CD14-positive monocyte (primary cell): ENCODE results near the gene CCR4. TPM values are rescaled to one million over a fixed set of nuclear protein-coding genes. Genes with fewer than 3 reads are reported as not detected.
A peak's percentile ranks its signal among the peaks of the same experiment; 100 is the strongest.
"Not testable (repeated sequence)": the region's sequence is repeated elsewhere in the genome, so short reads cannot be mapped to it uniquely, and the experiment has no call there.

Experiments
- DNase-seq, 3 donors: peaks; one replicate each; pipeline ENCODE4 v3.0.0-alpha.2; 2011 to 2022
- H2AFZ ChIP-seq: 2 replicates; pipeline ENCODE4 v1.6.0; 2012; ENCODE audit warnings: mild to moderate bottlenecking, low read depth, low read length, inconsistent platforms; ENCODE audit not compliant: insufficient read depth, poor library complexity, severe bottlenecking
- H3K27ac ChIP-seq, 2 donors: 1 replicate in 1 of 2; 2 replicates in 1 of 2; pipeline ENCODE4 v1.5.1; 2012 to 2013; ENCODE audit warnings: low read length in 2 of 2, control low read depth in 1 of 2, inconsistent platforms in 1 of 2, low read depth in 1 of 2, mild to moderate bottlenecking in 1 of 2
- H3K27me3 ChIP-seq, 2 donors: one replicate each; pipeline versions ENCODE4 v1.6.0 to v1.6.1; 2011 to 2013; ENCODE audit warnings: low read length in 2 of 2; ENCODE audit not compliant: control insufficient read depth in 2 of 2, insufficient read depth in 2 of 2
- H3K36me3 ChIP-seq, 2 donors: replicated peaks in 1 of 2; 1 replicate in 1 of 2; 2 replicates in 1 of 2; pipeline versions ENCODE4 v1.5.1 to v1.6.1; 2012 to 2013; ENCODE audit warnings: low read length in 2 of 2, control low read depth in 1 of 2, inconsistent platforms in 1 of 2, mild to moderate bottlenecking in 1 of 2; ENCODE audit not compliant: insufficient read depth in 2 of 2, control insufficient read depth in 1 of 2
- H3K4me1 ChIP-seq, 2 donors: 1 replicate in 1 of 2; 2 replicates in 1 of 2; pipeline versions ENCODE4 v1.5.1 to v1.6.1; 2012 to 2013; ENCODE audit warnings: low read length in 2 of 2, control low read depth in 1 of 2, inconsistent platforms in 1 of 2, mild to moderate bottlenecking in 1 of 2, moderate library complexity in 1 of 2; ENCODE audit not compliant: insufficient read depth in 2 of 2, control insufficient read depth in 1 of 2
- H3K4me2 ChIP-seq: replicated peaks from 2 replicates; pipeline ENCODE3; 2012; ENCODE audit warnings: low read length, moderate library complexity, mild to moderate bottlenecking; ENCODE audit not compliant: poor library complexity, severe bottlenecking; ENCODE audit errors: extremely low read depth
- H3K4me3 ChIP-seq, 3 experiments: fragments of 200-600 bp in 1 of 3; sonication (generic) in 1 of 3; replicated peaks in 1 of 3; 1 replicate in 2 of 3; 2 replicates in 1 of 3; pipeline ENCODE4 v1.5.1; 2011 to 2013; ENCODE audit warnings: low read length in 3 of 3, mild to moderate bottlenecking in 3 of 3, control low read depth in 2 of 3, low read depth in 2 of 3, inconsistent platforms in 1 of 3, moderate library complexity in 1 of 3
- H3K79me2 ChIP-seq: 2 replicates; pipeline ENCODE4 v1.6.0; 2012; ENCODE audit warnings: mild to moderate bottlenecking, control low read depth, inconsistent platforms, low read length, moderate library complexity; ENCODE audit not compliant: insufficient read depth
- H3K9ac ChIP-seq: 2 replicates; pipeline ENCODE4 v1.6.0; 2017; ENCODE audit warnings: low read length, mild to moderate bottlenecking; ENCODE audit not compliant: insufficient read depth, poor library complexity, severe bottlenecking
- H3K9me3 ChIP-seq, 2 donors: replicated peaks in 1 of 2; 1 replicate in 1 of 2; 2 replicates in 1 of 2; pipeline versions ENCODE4 v1.5.1 to v1.6.1; 2012 to 2013; ENCODE audit warnings: low read length in 2 of 2, control low read depth in 1 of 2; ENCODE audit not compliant: control insufficient read depth in 1 of 2, insufficient read depth in 1 of 2
- H4K20me1 ChIP-seq: 2 replicates; pipeline ENCODE4 v1.6.0; 2012; ENCODE audit warnings: mild to moderate bottlenecking, low read length, control low read depth, moderate library complexity; ENCODE audit not compliant: insufficient read depth
- H3K27ac Mint-ChIP-seq, 7 donors: one replicate each; pipeline ENCODE4 v1.8.0; 2020; ENCODE audit warnings: mild to moderate bottlenecking in 7 of 7, mixed read lengths in 7 of 7, moderate library complexity in 6 of 7, inconsistent platforms in 2 of 7
- H3K27me3 Mint-ChIP-seq, 3 donors: one replicate each; pipeline ENCODE4 v1.8.0; 2021 to 2022; ENCODE audit warnings: low read depth in 3 of 3, mild to moderate bottlenecking in 3 of 3, mixed read lengths in 3 of 3, moderate library complexity in 3 of 3, inconsistent platforms in 1 of 3
- H3K36me3 Mint-ChIP-seq, 2 donors: one replicate each; pipeline ENCODE4 v1.8.0; 2020; ENCODE audit warnings: mixed read lengths in 2 of 2, inconsistent platforms in 1 of 2, mild to moderate bottlenecking in 1 of 2
- H3K4me1 Mint-ChIP-seq: one replicate; pipeline ENCODE4 v1.8.0; 2020; ENCODE audit warnings: mild to moderate bottlenecking, mixed read lengths
- H3K4me3 Mint-ChIP-seq, 2 donors: one replicate each; pipeline ENCODE4 v1.8.0; 2020; ENCODE audit warnings: mild to moderate bottlenecking in 2 of 2, mixed read lengths in 2 of 2, moderate library complexity in 1 of 2
- H3K9me3 Mint-ChIP-seq, 7 donors: one replicate each; pipeline ENCODE4 v1.8.0; 2020 to 2022; ENCODE audit warnings: mixed read lengths in 7 of 7, mild to moderate bottlenecking in 6 of 7, moderate library complexity in 6 of 7, inconsistent platforms in 2 of 7
- WGBS: methylation state at CpG from one replicate; pipeline ENCODE4 v1.1.5; 2013; ENCODE audit warnings: missing lambda C conversion rate; ENCODE audit not compliant: insufficient coverage; 5-methylcytosine and 5-hydroxymethylcytosine counted together
- intact Hi-C, 2 donors: fragments of 100-400 bp; cut with micrococcal nuclease; formaldehyde crosslinking; loops; one replicate each; pipeline versions ENCODE4 v1.15.0 to v1.15.1; 2023
- polyA plus RNA-seq, 3 donors: library from polyadenylated mRNA; depleted of rRNA in 1 of 3; unstranded in 2 of 3; stranded (reverse) in 1 of 3; fragments of 300-500 nt in 2 of 3; fragments of >200 nt in 1 of 3; fragmentation: Illumina TruSeq in 2 of 3; gene quantifications; 1 replicate in 2 of 3; 2 replicates in 1 of 3; pipeline ENCODE4 v1.2.3, GENCODE V29; 2012 to 2021
- TF ChIP-seq, protein P1 (sequence below): fragments of 200-600 bp; IDR thresholded peaks from one replicate; pipeline ENCODE4 v1.8.0; 2022; ENCODE audit warnings: antibody characterized with exemption, mild to moderate bottlenecking

Gene CCR4
- polyA plus RNA-seq, 3 donors, result 0.04 TPM; not detected in 2

DNA sequence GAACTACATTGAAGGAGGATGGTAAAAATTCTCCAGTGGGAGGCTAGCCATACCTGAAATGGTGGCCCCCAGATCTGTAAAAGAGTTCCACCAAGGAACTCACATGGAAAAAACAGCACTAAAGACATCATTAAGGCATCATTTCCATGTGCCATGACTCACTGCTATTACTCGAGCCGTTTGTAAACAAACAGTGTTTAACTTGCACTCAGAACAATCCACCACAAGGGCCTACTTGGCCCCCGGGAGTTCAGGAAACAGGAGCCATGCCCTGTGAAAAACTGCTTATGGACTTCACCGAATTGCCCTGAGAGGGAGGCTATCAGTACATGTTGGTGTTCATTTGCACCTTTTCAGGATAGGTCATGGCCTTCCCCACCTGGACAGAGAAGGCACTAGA, 18.2 kb downstream of the CCR4 start:
- Mint-ChIP-seq H3K4me3 (no peak overlapping the region), H3K9me3 (peaks cover 7 to 22% (median 20%) of the 10 kb centered on the region in 7 donors), H3K36me3 (no peaks in the 10 kb centered on the region), H3K27me3 (peaks cover 0 to 4% (median 3%) of the 10 kb centered on the region in 3 donors), H3K4me1 (no peaks in the 10 kb centered on the region), H3K27ac (peak overlapping the region in 1 of 7 donors; percentile 54)
- Histone ChIP-seq H3K79me2 (no peaks in the 10 kb centered on the region), H2AFZ (no peak overlapping the region), H3K9ac (no peak overlapping the region), H3K9me3 (peaks cover 15 to 16% of the 10 kb centered on the region in 2 donors), H4K20me1 (no peaks in the 10 kb centered on the region), H3K27me3 (no peaks in the 10 kb centered on the region), H3K27ac (no peak overlapping the region), H3K4me2 (no peak overlapping the region), H3K4me3 (no peak overlapping the region), H3K36me3 (no peaks in the 10 kb centered on the region), H3K4me1 (no peaks in the 10 kb centered on the region)
- DNase-seq, result no peak
- intact Hi-C loops, result no loop called here
- TF ChIP-seq, protein P1, sequence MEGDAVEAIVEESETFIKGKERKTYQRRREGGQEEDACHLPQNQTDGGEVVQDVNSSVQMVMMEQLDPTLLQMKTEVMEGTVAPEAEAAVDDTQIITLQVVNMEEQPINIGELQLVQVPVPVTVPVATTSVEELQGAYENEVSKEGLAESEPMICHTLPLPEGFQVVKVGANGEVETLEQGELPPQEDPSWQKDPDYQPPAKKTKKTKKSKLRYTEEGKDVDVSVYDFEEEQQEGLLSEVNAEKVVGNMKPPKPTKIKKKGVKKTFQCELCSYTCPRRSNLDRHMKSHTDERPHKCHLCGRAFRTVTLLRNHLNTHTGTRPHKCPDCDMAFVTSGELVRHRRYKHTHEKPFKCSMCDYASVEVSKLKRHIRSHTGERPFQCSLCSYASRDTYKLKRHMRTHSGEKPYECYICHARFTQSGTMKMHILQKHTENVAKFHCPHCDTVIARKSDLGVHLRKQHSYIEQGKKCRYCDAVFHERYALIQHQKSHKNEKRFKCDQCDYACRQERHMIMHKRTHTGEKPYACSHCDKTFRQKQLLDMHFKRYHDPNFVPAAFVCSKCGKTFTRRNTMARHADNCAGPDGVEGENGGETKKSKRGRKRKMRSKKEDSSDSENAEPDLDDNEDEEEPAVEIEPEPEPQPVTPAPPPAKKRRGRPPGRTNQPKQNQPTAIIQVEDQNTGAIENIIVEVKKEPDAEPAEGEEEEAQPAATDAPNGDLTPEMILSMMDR, result no peak
- WGBS, result 100% methylated on average over 2 of the region's 4 CpGs

DNA sequence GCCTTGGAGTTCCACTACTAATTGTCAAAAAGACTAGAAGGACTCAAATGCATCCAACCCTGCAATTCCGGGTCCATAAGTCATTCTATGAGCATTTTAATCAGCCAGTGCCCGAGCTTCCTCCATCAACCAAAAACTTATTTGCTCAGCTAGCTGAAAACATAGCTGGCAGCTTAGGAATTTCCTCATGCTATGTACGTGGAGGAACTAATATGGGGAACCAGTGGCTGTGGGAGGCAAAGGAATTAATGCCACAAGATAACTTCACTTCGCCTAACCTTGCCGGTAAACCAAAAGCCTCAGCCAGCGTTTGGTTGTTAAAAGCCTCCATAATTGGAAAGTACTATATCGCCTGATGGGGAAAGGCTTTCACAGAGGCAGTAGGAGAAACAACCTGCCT, 19.8 kb downstream of the CCR4 start:
- H3K4me3 Mint-ChIP-seq, H3K27me3 ChIP-seq, H3K27ac ChIP-seq, H3K4me1 ChIP-seq, H3K27me3 Mint-ChIP-seq, H4K20me1 ChIP-seq, H2AFZ ChIP-seq, H3K4me2 ChIP-seq, H3K4me1 Mint-ChIP-seq, DNase-seq, H3K79me2 ChIP-seq, H3K9ac ChIP-seq, H3K4me3 ChIP-seq, intact Hi-C loops, H3K9me3 Mint-ChIP-seq, H3K36me3 Mint-ChIP-seq, H3K27ac Mint-ChIP-seq, H3K9me3 ChIP-seq, H3K36me3 ChIP-seq: not testable (repeated sequence)
- no CpG with 5 or more reads among the region's 7 CpGs for WGBS
